ENCODE results near the gene NMT1. TPM values are rescaled to one million over a fixed set of nuclear protein-coding genes. Genes with fewer than 3 reads are reported as not detected.
A peak's percentile ranks its signal among the peaks of the same experiment; 100 is the strongest.

Gene NMT1
- total and polyA plus RNA-seq, 2 of the 13 experiments (the other 11 are each of a cell fraction or from before 2014, with no cell fraction given), result 75.7 to 142 TPM

- peak; percentile 78 for TF ChIP-seq ARID4A (CRISPR knock-in tag; IDR thresholded peaks at IDR 0.05; ENCODE audit: borderline replicate concordance)
- TF ChIP-seq ZNF891 (CRISPR knock-in tag; IDR thresholded peaks at IDR 0.05), result peak; percentile 76
- TF ChIP-seq ZBTB3 (CRISPR knock-in tag; IDR thresholded peaks at IDR 0.05; ENCODE audit: borderline replicate concordance, low read depth), result no peak
- TF ChIP-seq ZNF792 (CRISPR knock-in tag; IDR thresholded peaks at IDR 0.05), result peak; percentile 69; the same call in 1 of the 2 replicates
- TF ChIP-seq PBX3 (CRISPR knock-in tag; IDR thresholded peaks at IDR 0.05; ENCODE audit: borderline replicate concordance), result no peak
- TF ChIP-seq HMG20A (CRISPR knock-in tag; IDR thresholded peaks at IDR 0.05; ENCODE audit: borderline replicate concordance), result no peak
- no peak; the same call in 1 of the 2 replicates for TF ChIP-seq DRAP1 (CRISPR knock-in tag; IDR thresholded peaks at IDR 0.05)
- TF ChIP-seq ZNF547 (CRISPR knock-in tag; IDR thresholded peaks at IDR 0.05), result no peak; the same call in none of the 2 replicates
- TF ChIP-seq ZNF160 (CRISPR knock-in tag; IDR thresholded peaks at IDR 0.05), result peak; percentile 40; the same call in 1 of the 2 replicates
- TF ChIP-seq HINFP (CRISPR knock-in tag; IDR thresholded peaks at IDR 0.05; ENCODE audit: low read depth), result peak; percentile 64; the same call in 1 of the 2 replicates
- peak; percentile 55; the same call in 1 of the 2 replicates for TF ChIP-seq MYPOP (CRISPR knock-in tag; IDR thresholded peaks at IDR 0.05)
- TF ChIP-seq DZIP1 (CRISPR knock-in tag; IDR thresholded peaks at IDR 0.05), result 0 out of 2 replicates have a peak, but pooled peaks have one; percentile 49
- TF ChIP-seq POLR2G (IDR thresholded peaks at IDR 0.05; ENCODE audit: low read depth, low read length), result peak; percentile 68; the same call in 1 of the 2 replicates
Measured at GRCh38 chr17:45132572-45133463, 71.7 kb downstream of the NMT1 start (continued).

All from HepG2 (cell line).